HG03575 (cell line): ENCODE results near the gene ZDHHC18.

Source experiments
- ATAC-seq: cut with Tn5 transposase; IDR thresholded peaks from one replicate; pipeline ENCODE4 v1.9.1; 2021; ENCODE audit not compliant: unreplicated experiment, insufficient number of reproducible peaks, low FRiP score; ENCODE audit errors: extremely low read depth

ZDHHC18 gene, protein sequence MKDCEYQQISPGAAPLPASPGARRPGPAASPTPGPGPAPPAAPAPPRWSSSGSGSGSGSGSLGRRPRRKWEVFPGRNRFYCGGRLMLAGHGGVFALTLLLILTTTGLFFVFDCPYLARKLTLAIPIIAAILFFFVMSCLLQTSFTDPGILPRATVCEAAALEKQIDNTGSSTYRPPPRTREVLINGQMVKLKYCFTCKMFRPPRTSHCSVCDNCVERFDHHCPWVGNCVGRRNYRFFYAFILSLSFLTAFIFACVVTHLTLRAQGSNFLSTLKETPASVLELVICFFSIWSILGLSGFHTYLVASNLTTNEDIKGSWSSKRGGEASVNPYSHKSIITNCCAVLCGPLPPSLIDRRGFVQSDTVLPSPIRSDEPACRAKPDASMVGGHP

DNA sequence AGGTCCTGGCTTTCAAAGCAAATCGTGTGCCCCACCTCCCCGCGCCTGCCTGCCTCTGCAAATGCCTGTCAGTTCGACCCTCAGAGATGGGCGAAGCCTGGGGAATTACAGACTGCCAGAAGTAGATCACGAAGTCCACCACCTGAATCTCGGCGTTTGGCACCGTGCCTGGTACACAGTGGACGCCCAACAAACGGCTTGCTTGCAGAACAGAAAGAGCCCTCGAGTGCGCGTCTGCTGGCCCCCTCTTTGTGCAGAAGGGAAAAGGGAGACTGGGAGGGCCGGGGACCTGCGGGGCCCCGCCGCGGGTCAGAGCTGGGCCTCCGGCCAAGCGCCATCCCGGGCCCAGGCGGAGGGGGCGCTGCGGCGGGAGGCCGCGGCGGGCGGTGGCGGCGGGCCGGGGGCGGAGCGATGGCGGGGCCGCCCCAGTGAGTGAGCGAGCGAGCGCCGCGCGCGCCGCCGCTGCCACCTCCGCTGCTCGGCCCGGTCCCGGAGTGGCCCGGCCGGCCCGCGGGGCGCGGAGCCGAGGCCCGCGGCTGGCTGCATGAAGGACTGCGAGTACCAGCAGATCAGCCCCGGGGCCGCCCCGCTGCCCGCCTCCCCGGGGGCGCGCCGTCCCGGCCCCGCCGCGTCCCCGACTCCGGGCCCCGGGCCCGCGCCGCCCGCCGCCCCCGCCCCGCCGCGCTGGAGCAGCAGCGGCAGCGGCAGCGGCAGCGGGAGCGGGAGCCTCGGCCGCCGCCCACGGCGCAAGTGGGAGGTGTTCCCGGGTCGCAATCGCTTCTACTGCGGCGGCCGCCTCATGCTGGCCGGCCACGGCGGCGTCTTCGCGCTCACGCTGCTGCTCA is at the start of gene ZDHHC18:
TSS of gene ZDHHC18 (plus strand) at position 428 of the 845 bp plus-strand sequence. CDS start at position 545, 117 bp downstream.
- no peak for ATAC-seq

DNA sequence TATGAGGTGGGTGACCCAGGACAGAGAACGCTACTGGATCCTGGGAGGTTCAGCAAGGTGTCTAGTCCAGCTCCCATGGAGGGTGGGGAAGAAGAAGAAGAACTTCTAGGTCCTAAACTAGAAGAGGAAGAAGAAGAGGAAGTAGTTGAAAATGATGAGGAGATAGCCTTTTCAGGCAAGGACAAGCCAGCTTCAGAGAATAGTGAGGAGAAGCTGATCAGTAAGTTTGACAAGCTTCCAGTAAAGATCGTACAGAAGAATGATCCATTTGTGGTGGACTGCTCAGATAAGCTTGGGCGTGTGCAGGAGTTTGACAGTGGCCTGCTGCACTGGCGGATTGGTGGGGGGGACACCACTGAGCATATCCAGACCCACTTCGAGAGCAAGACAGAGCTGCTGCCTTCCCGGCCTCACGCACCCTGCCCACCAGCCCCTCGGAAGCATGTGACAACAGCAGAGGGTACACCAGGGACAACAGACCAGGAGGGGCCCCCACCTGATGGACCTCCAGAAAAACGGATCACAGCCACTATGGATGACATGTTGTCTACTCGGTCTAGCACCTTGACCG is 47.3 kb upstream of the ZDHHC18 start:
- ATAC-seq = no peak

DNA sequence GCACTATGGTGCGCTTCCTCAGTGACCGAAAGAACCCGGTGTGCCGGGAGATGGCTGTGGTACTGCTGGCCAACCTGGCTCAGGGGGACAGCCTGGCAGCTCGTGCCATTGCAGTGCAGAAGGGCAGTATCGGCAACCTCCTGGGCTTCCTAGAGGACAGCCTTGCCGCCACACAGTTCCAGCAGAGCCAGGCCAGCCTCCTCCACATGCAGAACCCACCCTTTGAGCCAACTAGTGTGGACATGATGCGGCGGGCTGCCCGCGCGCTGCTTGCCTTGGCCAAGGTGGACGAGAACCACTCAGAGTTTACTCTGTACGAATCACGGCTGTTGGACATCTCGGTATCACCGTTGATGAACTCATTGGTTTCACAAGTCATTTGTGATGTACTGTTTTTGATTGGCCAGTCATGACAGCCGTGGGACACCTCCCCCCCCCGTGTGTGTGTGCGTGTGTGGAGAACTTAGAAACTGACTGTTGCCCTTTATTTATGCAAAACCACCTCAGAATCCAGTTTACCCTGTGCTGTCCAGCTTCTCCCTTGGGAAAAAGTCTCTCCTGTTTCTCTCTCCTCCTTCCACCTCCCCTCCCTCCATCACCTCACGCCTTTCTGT is 46.0 kb upstream of the ZDHHC18 start:
- no peak for ATAC-seq

DNA sequence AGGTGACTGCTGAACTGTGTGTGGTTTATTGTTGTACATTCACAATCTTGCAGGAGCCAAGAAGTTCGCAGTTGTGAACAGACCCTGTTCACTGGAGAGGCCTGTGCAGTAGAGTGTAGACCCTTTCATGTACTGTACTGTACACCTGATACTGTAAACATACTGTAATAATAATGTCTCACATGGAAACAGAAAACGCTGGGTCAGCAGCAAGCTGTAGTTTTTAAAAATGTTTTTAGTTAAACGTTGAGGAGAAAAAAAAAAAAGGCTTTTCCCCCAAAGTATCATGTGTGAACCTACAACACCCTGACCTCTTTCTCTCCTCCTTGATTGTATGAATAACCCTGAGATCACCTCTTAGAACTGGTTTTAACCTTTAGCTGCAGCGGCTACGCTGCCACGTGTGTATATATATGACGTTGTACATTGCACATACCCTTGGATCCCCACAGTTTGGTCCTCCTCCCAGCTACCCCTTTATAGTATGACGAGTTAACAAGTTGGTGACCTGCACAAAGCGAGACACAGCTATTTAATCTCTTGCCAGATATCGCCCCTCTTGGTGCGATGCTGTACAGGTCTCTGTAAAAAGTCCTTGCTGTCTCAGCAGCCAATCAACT is 45.2 kb upstream of the ZDHHC18 start:
- ATAC-seq = no peak

DNA sequence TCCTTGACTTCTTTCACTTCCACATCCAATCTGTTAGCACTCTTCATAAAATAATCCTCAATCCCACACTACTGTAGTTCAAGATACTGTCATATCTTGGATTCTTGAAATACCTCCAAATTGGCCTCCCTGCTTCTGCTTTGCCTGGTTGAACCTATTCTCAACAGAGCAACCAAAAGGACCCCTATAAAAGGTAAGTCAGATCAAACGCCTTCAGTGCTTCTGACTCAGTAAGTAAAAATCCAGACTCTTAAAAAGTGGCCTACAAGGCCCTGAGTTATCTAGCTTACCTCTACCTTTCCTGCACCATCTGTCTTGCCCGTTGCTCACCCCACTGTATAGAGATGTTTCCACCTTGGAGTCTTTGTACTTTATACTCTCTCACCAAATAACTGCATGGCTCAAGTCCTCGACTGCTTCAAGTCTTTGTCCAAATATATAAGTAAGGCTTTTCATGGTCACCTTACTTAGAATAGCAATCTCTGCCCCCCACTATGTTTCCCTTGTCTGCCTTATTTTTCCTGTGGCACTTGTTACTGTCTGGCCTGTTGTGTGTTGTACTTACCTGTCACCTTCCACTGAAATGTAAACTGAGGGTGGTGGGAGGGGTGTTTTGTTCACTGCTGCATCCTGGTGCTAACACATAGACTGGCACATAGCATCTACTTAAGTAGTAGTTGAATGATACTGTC is 43.8 kb upstream of the ZDHHC18 start:
- no peak for ATAC-seq

DNA sequence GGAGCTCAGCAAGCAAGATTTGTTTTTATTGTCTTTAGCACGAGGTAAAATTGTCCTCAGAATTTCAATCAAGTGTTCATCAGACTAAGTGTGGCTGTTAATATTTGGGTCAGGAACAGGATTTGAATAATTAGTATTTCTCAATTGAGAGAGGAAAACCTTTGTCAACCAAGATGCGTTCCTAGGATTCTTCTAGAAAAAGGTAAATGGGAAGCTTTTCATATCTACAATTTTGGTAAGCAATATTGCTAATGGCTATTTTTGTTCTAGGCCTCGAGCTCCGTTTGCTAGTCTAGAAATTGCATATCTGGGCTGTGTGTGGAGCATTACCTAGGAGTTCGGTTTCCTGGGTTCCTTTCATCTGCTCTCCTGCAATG is 42.9 kb upstream of the ZDHHC18 start:
- ATAC-seq = no peak

DNA sequence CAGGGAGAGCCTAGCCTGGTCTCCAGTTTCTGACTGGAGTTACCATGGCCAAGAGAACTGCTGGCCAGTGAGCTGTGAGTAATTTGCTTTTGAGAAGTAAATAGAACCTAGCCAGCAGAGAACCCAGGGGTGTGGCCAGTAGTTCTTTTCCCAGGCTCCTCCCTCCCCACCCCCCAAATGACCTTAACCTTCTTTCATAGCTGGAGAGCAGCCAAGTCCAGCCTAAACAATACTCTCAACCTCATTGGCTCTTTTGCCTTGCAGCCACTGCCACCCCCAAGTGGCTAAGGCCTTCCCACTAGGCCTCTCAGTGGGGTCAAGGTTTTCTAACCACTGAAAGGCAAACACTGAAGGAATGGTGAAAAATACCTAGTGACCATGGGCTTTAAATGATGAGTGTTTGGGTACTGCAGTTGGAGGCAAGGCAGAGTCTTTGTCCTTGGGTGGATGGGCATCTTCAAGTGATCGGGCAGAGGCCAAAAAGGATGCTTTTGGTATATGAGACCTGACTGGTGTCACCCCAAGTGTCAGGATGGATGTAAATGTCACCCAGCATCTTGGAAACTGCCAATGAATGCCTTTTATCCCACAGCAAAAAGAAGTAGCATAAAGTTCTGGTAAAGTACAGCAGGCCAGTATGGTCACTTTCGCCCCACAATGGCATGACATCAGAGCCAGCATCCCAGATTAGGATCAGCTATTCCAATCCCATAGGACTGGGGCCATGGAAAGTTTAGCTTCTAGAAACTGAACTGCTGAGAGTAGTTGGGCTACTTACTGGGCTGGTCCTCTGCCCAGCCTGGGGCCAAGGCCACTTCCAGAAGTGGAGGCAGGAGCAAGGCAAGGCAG is 42.2 kb upstream of the ZDHHC18 start:
- no peak for ATAC-seq

DNA sequence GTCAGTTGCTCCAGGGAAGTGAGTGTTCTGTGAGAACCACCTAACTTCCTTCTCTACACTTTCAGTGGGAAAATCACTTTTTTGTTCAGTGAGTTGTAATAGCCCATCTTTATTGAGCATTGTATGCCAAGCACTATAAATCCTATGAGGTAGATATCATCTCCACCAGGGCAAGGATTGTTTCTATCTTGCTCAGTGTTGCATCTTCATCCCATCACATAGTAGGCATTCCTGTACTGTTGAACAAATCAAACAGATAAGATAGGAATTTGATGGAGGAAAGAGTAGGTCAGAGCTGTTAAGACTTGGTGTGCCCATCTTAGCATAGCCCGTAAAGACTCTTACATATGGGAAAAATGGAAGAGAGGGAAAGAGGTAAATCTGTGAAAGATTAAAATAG is 41.6 kb upstream of the ZDHHC18 start:
- ATAC-seq = no peak

DNA sequence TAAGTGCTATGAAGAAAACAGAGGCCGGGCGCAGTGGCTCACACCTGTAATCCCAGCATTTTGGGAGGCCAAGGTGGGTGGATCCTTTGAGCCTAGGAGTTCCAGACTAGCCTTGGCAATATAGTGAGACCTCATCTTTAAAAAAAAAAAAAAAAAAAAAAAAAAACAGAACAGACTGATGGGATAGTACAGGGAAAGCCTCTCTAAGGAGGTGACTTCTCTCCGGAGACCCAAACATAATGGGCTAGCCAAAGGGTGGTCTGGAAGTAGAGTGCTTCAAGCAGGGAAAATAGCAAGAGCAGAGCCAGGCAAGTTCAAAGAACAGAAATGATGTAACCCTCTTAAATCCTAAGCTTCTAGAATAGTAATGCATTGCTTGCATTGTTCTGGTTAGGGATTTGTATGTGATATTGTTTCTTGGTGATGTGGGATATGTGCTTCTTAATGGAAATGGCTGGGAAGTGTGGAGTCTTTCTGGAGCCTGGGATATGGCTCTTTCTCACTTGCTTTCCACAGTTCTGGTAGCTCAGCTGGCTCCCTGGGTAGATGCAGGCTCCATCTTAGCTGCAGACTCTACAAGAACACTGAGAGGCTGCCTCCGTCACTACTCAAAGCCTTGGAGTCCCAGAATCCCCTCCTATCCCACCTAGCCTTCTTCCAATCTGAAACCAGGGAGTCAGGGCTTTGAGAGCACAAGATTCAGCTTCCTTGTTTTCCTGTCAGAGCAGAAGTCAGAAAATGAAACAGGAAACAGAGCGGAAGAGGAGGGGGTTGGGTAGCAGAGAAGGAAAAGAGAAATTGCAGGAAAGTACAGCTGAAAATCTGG is 40.7 kb upstream of the ZDHHC18 start:
- no peak for ATAC-seq

DNA sequence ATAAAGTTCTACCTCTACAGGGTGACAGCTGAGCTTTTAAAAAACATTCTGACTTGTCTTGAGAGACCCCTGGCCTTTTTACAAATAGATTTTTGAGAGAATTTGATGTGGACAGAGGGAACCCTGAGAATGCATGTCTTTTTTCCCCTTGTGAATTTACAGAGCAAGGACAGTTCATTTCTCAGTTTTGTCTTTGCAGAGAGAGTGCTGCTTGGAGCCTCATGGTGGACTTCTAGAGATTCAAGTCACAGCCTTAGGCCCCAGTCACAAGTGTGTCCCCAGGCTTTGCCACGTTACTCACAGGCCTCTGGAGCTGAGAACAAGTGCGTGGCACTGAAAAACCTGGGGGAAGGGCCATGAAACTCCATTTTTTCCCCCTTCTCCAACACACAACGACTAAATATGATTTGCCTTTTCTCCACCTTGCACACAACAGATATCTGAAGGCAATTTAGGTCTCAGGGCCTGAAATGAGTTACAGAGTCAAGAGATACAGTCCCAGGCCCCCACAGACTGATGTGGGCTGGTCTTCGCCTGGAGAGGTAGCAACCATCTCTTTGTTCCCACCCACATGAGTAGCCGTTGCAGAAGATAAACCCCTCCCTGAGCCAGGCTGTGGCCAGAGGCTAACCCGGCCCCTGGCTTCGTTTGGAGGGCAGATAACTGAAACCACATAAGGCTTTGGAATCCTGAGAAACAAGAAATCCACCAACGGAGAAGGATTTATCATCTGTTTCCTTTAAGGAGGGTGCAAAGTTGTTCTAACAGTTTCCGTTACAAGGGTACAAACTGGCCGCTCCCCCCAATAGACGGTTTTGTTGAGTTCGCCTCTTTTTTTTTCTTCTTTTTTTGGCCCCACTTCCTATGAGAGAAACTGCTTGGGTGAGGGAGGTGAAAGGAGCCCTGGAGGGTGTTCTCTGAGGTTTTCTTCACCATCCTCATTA is 39.8 kb upstream of the ZDHHC18 start:
- ATAC-seq = no peak

DNA sequence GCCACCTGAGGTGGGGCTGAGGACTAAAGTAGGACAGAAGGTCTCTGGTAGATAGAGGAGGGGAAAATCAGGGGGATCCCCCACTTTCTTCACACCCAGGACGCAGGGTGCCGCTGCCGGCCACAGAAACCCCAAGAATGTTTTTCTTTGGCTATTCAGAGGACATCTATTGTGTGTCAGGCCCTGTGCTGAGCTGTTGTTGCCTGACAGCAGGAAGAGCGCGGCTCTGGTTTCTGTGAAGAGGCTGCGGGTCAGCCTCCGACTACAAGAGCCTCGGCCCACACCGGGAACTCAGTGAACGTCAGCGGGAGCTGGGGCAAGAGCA is 39.1 kb upstream of the ZDHHC18 start:
- ATAC-seq = no peak

DNA sequence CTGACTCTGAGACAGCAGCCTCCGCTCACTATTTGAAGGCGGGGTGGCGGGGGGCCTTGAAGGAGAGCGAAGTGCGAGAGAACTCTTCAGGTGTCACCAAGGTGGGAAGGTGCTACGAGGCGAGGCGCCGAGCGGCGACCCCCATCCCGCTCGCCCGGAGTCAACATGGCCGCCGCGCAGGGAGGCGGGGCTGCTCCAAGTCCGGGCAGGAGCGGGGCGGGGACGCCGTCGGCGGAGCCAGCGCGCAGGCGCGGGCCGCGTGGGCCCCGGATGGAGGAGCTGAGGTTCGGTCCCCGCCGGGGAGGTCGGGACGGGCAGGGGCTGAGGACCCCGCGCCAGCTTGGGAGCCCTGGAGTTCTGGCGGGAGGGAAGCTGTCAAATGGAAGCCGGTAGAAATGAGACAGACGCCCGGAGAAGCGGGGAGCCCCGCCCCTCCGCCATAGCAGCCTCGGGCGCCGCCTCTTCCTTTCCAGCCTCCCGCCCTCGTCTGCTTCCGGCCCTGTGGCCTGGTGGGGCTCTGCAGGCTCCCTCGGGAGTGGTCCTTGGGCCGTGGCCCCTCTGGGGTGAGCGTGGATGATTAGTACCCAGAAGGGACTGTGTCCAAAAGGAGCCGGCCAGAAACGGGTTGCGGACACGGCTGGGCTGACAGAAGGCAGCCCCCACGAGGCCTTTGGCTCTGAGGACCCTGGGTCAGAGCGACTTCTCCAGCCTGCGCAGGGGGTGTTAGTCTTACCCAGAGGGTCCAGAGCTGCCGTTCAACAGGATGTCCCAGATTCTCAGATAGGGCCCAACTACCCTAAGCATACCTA is 38.6 kb upstream of the ZDHHC18 start, which contains the start of gene PIGV:
TSS of gene PIGV (plus strand) at position 245 of the 809 bp plus-strand sequence. CDS start 2,866 bp downstream, outside the sequence.
- no peak for ATAC-seq

DNA sequence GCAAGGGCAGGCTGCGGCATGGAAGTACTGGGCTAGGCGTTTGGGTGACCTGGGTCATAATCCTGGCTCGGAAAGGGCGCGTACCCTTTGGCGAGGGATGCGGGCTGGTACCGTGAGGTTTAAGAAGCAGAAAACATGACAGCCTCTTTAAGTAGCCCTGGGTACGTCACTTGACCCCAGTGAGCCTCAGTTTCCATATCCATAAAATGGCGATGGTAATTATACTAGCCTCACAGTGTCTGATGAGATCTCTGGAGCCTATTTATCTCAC is 38.0 kb upstream of the ZDHHC18 start:
- ATAC-seq = no peak

DNA sequence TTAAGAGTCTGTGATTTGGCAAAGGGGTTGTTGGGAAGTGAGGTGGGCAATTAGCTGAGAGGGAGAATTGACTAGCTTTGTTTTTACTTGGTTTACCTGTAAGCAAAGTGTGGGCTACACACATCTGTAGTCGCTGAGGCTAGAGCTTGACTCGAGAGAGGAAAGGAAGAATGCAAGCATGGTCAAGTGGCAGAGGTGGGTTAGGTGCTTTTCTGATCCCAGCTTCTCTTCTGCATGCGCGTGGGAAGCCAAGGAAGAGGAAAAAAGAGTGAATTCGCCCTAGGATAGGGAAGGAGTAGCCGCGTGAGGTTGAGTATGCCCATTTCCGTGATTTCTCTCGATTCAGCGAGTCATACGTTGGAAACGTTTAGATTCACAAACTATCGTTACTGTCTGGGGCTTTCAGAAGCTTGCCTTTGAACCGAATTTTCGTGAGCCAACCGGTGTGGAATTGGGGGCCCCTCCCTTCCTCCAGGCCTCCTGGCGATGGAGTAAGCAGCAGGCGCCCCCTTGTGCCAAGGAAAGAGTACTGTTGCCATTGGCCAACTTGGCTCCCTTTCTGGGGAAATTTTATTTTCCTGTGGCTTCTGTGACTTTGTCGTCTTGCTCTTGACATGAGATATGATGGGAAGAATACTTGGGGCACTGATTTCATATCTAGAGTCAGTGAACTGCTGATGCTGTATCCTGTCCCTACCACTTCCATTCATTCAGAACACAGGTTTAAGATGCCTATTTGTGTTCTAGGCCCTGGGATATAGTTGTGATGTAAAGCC is 37.5 kb upstream of the ZDHHC18 start:
- ATAC-seq = no peak

DNA sequence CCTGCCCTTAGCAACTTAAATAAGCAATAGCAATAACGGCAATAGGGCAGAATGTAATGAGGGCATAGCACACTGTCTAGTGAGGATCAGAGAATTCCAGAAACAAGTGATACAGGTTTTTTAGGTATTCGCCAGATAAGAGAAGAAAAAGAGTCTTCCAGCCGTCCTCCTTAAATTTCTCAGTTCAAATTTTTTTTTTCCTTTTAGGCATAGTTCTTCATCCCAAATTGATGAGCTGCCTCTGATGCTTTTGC is 36.9 kb upstream of the ZDHHC18 start:
- no peak for ATAC-seq
